GM23248 (cell line): Measurements from ENCODE around the gene AGMO.

Experiments
- EZH2 ChIP-seq: fragments of 200-600 bp; sonication (generic); IDR thresholded peaks from 2 replicates; pipeline ENCODE4 v1.6.1; 2018; ENCODE audit warnings: antibody characterized with exemption, mild to moderate bottlenecking; ENCODE audit not compliant: insufficient read depth, poor library complexity, severe bottlenecking
- EZH2phosphoT487 ChIP-seq: fragments of 200-600 bp; sonication (generic); IDR thresholded peaks from 2 replicates; pipeline ENCODE4 v1.6.1; 2018; ENCODE audit warnings: antibody characterized with exemption, moderate library complexity, mild to moderate bottlenecking, low read depth; ENCODE audit not compliant: insufficient read depth

DNA sequence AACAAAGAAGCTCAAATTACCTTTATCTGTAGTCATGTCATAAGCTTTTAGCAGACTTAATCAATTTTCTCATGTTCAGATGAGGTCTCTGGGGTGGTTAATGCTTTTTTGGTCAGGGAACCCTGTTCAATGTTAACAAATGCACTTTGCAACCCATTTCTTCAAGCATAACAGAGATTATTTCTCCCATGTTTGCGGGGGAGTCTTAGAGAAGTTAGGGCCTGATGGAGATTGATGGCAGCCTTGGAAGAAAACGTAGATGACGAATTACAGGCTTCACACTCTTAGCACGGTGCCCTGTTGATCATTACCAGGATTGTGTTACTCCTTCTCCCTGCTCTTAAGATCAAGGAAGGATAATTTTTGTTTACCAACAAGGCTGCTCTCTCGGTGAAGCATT is 76.4 kb downstream of the AGMO start:
- TF ChIP-seq EZH2phosphoT487 (no peak), EZH2 (no peak)
